DMS 273 treated with DMSO at 0.1 percent for 48 hours (cell line): ENCODE data around the gene UNC5CL.
"Not testable (repeated sequence)": the region's sequence is repeated elsewhere in the genome, so short reads cannot be mapped to it uniquely, and the experiment has no call there.

Source experiments
- DNase-seq: peaks from one replicate; lab custom pipeline; 2025; lab: John Stamatoyannopoulos, UW

Gene UNC5CL

DNA sequence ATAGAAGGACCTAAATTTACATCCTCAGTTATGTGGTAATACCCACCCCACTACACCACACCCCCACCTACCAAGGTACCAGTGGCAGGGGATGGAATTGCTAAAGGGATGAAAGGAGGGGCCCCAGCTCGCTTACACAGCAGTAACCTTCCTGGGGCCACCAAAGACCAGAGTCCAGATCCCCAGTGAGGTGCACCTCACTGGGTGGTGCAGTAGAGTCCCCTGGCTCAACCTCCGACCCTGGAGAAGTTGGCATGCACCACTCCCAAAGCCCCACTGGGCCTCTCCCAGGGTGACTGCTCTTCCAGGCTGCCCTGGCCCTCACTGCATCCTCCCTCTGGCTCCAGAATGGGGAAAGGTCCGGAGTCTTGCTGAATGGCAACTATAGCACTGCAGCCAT, 816 bp downstream of the UNC5CL start:
- DNase-seq = no peak

DNA sequence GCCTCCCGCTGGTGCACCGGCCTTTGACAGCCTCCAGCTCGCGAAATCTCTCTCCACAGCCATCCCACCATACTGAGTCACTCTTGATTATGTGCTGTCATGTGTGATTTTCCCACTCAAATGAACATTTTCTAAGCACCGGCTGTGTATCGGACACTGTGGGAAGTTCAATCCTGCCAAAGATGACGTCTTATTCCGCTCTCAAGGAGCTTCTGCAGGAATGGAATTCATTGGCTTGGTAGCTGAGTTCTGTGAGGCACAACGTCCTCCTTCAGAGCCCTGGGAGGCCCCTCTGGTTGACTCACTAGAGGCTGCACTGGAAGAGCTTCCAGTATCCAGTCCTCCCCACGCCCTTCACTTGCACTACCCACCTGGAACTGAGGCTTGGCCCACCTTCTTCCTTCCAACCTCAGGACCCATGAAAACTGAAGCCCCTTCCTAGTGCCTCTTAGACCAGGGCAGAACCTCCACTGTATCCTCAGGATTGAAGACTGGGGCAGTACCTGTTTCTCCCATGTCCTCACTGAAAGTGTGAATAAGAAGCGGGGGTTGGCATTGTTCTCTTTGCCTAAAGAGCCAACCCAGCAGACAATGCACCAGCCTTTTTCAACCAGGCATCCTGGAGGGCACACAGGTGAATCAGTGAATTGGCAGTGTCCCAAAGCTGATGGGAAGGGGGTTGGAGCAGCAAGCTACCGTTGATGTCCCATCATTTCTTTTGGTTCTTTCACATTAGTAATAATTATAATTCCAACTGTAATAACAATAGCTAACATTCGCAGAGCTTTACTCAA, 1.7 kb downstream of the UNC5CL start:
- DNase-seq = no peak

DNA sequence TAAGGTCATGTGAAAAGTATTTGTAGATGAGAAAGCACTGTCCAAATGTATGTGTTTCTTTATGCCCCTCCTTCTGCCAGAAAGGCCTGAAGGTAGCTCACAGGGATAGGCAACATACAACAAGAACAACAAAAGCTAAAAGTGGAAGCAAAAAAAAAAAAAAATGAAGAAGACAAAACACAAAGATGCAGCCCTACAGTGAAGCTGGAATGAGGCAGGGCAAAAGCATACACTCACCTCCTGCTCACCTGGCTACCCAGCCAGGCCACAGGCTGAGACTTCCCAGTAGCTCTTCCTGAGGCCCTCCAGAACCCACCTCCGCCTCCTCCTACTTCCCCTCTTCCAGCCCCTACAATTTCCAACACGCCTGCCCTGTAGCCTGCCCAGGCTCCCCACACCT, 2.4 kb downstream of the UNC5CL start:
- DNase-seq = no peak

DNA sequence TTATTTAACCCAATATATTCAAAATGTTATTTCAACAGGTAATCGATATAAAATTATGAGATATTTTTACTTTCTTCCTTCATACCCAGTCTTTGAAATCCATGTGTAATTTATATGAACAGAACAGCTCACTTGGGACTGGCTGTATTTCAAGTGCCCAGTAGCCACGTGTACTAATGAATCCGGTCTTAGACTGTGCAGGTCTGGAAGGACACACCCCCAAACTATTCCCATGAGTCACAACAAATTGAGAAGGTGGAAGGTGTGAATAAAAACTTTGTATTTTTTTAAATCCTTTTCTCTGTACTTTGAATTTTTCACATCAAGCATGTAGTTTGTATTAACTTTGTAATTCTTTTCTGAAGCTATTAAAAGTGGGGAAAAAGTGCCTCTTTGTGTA, 2.8 kb downstream of the UNC5CL start:
- DNase-seq = no peak

DNA sequence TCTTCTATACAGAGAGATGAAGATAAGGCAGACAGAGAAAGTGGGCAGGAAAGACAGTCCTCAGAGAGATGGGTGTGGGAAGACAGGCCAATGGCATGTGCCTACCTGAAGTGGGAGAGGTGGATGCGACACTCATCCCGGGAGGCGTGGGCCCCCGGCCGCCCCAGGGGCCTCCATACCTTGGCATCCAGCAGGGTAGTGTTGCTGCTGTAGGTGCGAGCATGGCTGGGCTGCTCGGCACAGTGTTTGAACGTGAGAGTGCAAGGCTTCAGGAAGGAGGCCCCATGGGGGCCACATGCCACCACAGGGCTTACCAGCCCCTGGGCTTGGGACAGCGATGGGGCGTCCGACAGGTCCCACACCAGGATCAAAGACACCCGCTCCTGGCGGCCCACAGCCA, 5.2 kb downstream of the UNC5CL start:
- no peak for DNase-seq

DNA sequence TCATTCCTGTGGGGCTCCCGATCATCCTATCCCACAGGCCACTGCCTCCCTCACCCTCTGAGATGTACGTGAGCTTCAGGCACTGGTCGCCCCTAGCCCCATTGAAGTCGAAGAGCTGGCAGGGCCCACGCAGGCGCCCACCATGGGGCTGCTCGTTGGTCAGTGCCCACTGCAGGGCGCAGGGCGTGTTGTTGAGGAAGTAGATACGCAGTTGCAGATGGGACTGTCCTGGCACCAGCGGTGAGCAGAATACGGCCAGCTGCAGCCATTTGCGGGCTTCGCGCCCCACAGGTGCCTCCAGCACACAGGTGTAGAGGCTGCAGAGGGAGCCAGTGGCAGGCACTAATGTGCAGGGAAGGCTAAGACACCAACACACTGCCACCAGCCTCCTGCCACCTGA, 6.2 kb downstream of the UNC5CL start:
- no peak for DNase-seq

DNA sequence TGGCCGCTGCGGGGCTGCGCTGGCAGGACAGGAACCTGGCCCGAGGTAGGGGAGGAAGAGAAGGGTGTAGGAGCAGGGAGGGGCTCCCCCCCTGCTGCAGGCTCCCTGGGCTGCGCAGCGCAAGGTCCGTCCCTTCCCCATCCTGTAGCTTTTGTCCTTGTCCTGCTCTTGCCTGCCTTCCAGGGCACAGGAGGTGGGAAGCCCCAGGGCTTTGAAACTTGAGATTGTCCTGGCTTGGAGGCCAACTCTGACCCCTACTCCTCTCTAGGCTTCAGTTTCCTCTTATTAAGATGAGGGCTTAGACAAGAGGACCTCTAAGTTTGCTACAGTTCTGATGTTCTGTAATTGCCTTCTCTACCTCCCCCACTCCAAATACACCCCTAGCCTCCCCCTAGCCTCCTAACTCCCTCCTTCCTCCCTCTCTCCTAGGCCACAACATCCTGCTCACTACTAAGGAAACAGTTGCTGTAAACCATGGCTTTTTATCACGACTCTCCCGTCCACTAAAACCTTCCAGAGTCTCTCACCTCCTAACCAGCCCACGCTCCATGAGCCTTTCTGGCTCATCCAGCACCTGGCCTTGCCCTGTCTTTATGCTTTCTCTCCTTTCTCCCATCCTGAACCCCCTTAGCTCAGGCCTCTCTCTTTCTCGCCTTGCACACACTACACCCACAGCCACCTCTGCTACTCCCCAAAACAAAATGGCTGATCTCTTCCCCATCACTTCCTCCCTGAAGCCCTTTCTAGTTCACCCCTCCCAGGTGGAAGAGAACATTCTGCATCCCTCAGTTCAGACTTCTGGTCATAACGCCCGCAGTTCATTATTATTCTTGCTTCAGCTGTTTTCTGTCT, 10.2 kb downstream of the UNC5CL start:
- no peak for DNase-seq

DNA sequence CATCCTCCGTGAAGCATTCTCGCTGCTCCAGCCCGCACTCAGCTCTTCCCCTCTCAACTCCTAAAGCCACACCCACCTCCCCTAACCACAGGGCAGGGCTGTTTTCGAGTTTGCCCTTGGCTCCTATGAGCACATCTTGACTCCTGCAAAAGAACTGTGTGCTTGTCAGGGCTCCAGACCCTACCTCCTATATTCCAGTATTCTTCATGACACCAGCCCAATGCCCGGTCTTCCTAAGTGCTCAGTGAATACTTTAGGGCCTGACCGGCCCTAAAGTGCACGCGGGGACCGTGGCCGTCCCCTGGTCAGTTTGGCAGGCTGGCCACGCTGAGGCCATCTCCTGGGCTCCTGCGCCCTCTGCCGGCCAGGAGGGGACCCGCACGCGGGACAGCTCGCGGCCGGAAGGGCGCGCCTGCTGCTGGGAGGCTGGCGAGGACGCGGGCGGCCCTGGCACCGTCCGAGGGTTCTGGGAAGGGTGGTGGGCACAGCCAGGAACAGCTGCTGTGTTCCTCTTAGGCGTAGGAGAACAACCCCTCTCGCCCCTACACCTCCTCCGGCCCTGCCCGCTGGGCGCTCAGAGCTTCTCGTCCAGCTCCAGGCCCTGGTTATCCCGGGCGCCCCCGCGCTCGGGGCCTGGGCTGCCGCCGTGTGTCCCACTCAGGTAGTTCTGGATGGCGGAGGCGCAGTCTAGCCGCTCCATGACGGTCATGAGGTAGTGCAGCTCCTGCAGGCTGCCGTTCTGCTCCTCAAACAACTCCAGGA, 11.0 kb downstream of the UNC5CL start:
- no peak for DNase-seq

DNA sequence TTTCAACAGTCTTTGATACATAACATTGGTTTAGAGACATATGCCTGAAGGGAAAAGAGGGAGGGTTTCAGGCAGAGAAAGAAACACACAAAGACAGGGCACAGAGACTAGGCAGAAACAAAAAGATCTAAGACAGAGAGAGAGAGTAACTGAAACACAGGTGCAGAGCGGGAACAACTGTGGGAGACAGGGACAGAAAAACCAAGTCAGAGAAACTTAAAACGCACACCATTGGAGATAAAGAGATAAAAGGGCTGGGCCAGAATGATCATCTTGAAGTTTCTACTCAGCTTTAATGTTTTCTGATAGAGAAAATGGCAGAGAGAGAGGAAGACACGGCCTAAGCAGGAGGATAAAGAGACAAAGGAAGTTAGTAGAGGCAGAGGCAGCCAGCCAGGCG, 11.8 kb downstream of the UNC5CL start:
- no peak for DNase-seq

DNA sequence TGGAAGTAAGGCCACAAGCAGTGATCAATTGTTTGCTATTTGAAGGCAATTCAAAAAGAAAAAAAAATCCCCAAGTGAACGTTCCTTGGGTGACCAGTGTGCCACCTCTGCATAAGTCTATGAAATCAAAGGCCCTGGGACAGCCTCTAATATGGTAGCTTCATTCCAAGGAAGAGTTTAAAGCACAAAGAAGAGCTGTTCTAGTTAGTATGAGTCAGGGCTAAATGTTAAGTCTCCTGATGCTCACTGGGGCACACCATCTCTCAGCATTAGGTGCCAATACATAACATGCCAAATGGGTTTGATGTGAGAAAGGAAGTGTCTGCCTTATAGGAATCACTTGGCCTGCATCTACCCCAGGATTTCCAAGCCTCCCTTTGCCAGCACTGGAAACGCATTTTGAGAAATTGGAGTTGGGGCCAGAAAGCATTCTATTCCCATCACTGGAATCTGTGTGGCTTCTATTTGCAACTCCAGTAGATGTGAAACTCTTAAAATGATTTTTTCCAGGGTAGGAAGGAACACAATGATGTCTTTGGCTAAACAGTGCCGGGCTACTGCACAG, 13.0 kb downstream of the UNC5CL start:
- DNase-seq = no peak

DNA sequence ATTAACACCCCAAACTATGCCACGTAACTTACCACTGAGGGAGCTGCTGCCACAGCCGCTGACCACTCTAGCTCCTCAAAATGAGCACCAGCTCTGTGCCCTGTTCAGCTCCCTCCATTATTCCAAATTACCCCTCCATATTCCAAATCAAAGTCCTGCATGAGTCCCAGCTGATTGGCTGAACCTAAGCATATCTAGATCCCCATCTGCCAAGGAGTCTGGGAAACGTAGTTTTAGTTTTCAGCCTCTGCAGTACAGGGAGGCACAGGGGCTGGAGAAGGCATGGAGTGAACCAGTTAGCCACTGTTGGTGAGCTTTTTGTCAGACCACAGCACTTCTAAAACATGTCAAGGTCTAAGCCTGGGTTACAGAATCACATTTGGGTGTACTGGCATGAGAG, 15.9 kb downstream of the UNC5CL start:
- no peak for DNase-seq

DNA sequence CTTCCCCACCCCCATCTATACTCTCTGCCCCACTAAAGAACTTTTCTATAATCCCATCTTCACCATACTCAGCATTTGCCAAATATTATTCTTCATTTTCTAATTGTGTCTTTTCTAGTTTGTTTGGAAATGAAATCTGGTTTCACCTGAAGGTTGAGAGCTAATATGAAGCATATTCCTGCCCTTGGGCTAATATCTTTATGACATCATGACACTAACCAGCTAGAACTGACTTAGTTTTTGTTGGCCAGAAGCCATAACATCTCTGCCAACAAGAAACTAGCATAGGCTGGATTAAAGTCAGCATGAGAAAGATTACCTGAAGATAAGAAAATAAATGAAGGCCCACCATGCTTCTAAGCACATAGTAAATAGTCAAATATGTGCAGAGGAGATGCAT, 16.7 kb downstream of the UNC5CL start:
- no peak for DNase-seq

DNA sequence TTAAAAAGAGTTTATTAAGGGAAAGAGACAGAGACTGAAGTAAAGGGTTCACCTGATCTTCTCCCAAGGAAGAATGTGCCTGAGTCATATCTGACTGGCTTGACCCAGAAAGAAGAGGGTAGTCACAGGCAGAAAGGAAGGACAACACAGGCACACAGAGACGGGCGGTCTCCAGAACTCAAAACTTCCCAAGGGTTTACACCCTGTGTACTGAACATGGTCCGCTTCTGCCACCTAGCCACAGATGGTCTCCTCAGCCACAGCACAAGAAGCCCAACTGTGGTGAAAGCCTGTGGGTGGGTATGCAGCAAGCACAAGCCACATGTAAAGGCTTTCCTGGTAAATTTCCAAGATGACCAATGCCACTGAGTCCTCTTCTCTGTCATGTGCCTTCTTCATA, 17.2 kb downstream of the UNC5CL start:
- DNase-seq = no peak

DNA sequence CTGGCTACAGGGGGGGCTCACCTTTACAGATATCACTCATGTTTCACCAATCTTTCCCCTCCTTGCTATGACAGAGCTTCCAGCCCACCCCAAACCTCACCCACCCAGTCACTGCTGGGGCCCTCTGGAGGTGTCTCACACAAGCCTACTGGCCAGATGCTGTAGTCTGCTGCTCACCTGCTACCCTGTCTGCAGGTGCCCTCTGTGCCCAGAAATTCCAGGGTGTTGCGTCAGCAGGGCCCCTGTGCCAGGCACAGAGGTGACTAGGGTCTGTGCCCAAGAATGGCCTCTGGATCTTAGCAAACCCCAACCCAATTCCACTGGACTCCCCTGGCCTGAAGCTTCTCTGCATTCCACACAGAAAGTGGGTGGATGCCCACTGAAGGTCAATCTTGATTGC, 21.4 kb downstream of the UNC5CL start:
- DNase-seq = no peak

DNA sequence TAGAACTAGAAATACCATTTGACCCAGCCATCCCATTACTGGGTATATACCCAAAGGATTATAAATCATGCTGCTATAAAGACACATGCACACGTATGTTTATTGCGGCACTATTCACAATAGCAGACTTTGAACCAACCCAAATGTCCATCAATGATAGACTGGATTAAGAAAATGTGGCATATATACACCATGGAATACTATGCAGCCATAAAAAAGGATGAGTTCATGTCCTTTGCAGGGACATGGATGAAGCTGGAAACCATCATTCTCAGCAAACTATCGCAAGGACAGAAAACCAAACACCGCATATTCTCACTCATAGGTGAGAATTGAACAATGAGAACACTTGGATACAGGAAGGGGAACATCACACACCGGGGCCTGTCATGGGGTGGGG, 23.2 kb downstream of the UNC5CL start:
- DNase-seq = not testable (repeated sequence)

DNA sequence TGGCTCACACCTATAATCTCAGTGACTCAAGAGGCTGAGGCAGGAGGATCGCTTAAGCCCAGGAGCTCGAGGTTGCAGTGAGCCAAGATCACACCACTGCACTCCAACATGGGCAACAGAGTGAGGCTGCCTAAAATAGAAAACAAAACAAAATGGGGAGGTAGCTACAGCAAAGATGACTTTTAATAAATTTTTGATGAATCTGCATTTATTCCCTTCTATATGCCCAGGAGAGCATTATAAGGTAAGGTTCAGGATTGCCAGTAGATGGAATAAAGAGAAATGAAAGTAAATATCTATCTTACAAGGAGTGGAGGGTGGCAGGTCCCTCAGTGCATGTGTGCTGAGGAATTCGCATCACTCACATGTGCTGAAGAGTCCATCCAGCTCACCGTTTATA, 24.2 kb downstream of the UNC5CL start:
- no peak for DNase-seq

DNA sequence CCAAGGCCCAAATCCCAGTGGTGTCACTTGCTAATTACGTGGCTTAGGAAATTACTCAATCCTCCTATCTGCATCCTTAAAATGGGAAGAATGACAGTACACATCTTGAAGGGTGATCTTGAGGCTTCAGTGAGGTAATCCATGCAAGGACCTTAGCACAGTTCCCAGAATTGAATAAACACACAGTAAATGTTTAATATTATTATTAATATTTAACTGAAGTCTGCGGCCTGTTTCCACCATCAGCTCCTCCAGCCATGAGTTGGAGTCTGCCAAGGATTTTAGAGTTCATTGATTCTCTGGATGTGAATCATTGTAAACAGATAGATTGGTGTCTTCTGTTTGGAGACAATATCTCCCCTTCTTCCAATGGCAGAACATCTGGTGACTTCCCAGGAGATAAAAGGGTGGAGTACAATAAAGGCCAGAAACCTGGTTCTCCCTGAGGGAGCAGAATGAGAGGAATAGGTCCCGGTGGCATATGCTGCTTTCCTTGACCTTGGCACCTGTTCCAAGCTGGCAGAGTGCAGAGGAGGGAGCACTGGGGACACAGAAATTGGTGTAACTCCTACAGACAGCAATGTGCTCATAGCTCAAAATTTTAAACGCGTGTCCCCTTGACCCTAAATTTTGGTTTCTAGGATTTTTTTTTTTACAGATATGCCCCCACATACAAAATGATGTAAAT, 25.4 kb downstream of the UNC5CL start:
- no peak for DNase-seq

DNA sequence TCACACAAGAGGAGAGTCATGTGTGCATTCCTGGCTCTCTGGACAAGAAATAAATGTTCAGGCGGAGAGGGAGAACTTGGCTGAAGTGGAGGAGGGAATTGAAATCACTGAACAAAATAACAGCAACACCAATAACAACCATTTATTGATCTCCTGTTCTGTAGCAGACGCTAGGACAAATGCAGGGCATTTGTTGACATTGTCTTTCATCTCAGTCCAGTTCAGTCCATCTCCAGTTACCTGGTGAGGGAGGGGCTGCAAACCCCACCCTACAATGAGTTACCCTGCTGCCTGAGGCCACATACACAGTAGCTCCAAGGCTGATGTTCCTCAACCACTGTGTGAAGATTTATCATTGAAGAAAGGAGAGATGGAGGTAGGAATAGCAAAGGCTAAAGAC, 27.3 kb downstream of the UNC5CL start:
- no peak for DNase-seq

DNA sequence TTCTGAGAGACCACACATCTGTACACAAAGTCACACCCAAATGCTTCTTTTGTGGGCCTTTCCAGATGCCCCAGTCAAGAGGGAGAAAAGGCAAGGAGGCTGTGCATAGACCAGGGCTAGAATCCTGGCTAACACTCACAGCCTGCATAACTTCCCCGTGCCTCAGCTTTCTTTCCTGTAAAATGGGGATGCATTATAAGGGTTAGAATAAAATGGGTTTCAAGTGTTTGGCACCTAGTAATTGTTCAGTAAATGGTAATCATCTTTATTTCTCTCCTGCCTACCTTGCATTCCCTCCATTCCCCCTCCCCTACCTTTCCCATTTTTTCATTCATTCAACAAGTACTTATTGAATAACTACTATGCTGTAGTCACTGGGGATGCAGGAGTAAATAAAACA, 29.4 kb downstream of the UNC5CL start:
- DNase-seq = no peak

DNA sequence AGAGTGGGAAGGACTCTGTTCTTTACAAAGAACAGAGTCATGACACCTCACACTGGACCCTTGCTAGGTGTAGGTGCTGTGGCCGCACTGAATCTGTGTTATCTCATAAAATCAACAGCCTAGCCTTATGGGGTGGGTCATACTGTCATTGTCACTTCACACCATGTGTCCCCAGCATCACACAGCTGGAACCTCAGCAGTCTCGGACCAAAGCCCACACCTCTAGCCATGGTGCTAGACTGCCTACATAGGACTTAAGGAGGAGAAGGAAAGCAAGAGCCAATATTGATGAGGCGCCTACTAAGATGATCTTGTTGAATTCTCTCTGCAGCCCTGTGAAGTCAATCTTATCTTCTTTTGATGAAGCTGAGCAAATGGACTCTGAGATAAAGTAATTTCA, 31.0 kb downstream of the UNC5CL start:
- no peak for DNase-seq

DNA sequence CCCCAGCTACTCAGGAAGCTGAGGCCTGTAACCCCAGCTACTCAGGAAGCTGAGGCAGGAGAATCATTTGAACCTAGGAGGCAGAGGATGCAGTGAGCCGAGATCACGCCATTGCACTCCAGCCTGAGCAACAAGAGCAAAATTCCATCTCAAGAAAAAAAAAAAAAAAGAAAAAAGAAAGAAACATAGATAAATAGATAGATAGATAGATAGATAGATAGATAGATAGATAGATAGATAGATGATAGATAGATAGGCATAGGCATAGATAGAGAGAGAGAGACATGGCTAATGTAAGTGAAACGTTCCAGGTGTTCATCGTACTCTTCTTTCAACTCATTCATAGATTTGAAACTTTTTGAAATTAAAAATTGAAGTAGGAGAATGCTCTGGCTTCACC, 32.0 kb downstream of the UNC5CL start:
- DNase-seq = not testable (repeated sequence)

DNA sequence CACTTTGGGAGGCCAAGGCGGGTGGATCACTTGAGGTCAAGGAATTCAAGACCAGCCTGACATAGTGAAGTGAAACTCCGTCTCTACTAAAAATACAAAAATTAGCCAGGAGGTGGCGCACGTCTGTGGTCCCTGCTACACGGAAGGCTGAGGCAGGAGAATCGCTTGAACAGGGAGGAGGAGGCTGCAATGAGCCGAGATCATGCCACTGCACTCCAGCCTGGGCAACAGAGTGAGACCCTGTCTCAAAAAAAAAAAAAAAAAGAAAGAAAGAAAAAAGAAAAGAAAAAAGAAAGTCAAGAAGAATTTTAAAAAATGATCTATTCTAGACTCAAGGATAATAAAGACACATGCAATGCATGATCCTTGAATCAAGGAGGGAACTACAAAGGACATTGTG, 32.8 kb downstream of the UNC5CL start:
- not testable (repeated sequence) for DNase-seq
